Activated naive CD8-positive, alpha-beta T cell treated with anti-CD3 and anti-CD28 coated beads, Interleukin-2, amount 50 U/mL, for 16 hours (primary cell): Measurements from ENCODE around the gene SLC23A2.

Experiments used
- DNase-seq: peaks from one replicate; pipeline ENCODE4 v3.0.0-alpha.2; 2020; ENCODE audit warnings: low read depth, low spot score

The SLC23A2 gene

GRCh38 chr20:4966826-4967751, 34.2 kb downstream of the SLC23A2 start:
- no peak for DNase-seq

DNA sequence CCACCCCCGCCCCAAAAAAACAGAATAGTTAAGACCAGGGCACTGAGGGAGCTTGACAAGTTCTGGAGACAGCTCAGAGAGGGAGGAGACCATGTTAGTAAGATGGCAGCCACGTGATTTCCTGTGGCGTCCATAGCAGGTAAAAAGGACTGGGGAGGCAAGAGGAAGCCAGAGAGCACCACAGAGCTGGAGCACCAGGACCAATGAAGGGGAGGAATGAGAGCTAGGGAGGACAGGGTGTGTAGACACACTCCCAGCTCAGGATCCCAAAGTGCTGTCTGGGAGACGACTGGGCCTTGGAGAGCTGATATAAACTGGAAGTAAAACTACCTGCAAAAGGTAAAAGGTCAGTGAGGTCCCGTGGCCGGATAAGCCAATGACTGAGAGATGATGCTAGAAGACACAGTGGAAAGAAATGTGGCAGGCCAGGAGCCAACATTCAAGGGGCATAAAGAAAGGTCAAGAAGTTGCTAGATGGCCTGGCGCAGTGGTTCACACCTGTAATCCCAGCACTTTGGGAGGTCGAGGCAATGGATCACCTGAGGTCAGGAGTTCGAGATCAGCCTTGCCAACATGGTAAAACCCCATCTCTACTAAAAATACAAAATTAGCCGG, 39.0 kb downstream of the SLC23A2 start:
- DNase-seq: no peak

DNA sequence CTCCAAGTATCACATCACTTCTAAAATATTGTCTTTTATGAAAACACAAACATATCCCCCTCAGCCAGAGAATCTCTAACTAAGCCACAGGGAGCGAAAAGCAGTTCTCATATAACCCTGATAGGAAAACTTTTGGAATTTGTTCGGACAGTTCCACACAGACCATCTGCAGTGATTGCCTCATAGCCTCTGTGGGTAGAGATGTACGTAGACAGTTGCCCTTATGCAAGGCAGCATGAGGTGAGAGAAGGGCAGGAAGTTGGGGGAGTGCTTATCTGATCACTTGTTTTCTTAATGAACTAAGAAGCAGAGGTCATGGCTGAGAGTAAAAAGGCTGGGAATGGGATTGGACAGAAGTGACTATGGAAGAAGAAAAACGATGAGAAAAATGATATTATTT, 39.6 kb downstream of the SLC23A2 start:
- DNase-seq: no peak

DNA sequence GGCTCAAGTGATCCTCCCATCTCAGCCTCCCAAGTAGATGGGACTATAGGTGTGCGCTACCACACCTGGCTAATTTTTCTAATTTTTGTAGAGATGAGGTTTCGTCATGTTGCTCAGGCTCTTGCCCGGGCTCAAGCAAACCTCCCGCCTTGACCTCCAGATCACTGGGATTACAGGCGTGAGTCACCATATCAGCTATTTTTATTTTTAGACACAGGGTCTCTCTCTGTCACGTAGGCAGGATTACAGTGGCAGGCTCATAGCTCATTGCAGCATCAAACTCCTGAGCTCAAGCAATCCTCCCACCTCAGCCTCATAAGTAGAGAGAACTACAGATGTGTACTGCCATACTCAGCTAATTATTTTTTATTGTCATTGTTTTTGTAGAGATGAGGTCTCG, 41.7 kb downstream of the SLC23A2 start:
- DNase-seq: no peak

DNA sequence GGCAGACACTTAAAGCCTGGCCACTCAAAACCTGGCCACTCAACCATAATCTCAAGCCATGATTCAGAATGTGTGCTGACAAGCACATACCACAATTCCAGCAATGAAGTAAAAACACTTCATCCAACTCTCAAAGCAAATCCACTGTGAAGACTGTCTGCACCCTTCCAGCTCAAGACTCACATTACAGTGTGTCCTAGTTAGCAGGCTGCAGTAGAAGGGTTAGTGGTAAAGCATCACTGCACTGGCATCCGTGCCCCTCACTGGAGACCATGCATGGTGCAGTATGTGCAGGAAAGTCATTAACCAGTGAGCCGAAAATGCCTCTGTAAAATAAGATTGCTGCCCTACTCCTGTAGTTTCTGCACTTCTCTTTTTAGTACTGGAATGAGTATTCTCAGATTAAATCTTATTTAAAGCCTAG, 43.4 kb downstream of the SLC23A2 start:
- no peak for DNase-seq

DNA sequence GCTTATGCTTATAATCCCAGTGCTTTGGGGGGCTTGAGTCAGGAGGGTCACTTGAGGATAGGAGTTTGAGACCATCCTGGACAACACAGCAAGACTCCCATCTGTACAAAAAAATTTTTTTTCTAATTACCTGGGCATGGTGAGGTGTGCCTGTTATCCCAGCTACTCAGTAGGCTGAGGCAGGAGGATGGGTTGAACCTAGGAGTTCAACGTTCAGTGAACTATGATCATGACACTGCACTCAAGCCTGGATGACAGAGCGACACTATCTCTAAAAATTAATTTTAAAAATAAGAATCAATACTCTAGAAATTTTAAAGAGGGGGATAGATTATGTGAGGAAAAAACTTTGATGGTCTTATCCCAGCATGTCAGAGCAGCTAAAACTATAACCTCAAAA, 44.1 kb downstream of the SLC23A2 start:
- no peak for DNase-seq

GRCh38 chr20:4956200-4956810, 45.0 kb downstream of the SLC23A2 start:
- DNase-seq: no peak

- DNase-seq: no peak
Observed at GRCh38 chr20:4953881-4954280, 47.4 kb downstream of the SLC23A2 start.

GRCh38 chr20:4952229-4952628, 49.1 kb downstream of the SLC23A2 start:
- DNase-seq: no peak

GRCh38 chr20:4951299-4951698, 50.0 kb downstream of the SLC23A2 start:
- DNase-seq: no peak

- DNase-seq: no peak
Observed at GRCh38 chr20:4950841-4951240, 50.5 kb downstream of the SLC23A2 start.

GRCh38 chr20:4950437-4950836, 50.9 kb downstream of the SLC23A2 start:
- no peak for DNase-seq

GRCh38 chr20:4949833-4950178, 51.5 kb downstream of the SLC23A2 start:
- no peak for DNase-seq

- no peak for DNase-seq
Observed at GRCh38 chr20:4947817-4948559, 53.3 kb downstream of the SLC23A2 start.

- no peak for DNase-seq
Observed at GRCh38 chr20:4946986-4947385, 54.3 kb downstream of the SLC23A2 start.

GRCh38 chr20:4946585-4946984, 54.7 kb downstream of the SLC23A2 start:
- DNase-seq: no peak

GRCh38 chr20:4944518-4945313, 56.6 kb downstream of the SLC23A2 start:
- DNase-seq: no peak

- no peak for DNase-seq
Observed at GRCh38 chr20:4942331-4942730, 59.0 kb downstream of the SLC23A2 start.

DNA sequence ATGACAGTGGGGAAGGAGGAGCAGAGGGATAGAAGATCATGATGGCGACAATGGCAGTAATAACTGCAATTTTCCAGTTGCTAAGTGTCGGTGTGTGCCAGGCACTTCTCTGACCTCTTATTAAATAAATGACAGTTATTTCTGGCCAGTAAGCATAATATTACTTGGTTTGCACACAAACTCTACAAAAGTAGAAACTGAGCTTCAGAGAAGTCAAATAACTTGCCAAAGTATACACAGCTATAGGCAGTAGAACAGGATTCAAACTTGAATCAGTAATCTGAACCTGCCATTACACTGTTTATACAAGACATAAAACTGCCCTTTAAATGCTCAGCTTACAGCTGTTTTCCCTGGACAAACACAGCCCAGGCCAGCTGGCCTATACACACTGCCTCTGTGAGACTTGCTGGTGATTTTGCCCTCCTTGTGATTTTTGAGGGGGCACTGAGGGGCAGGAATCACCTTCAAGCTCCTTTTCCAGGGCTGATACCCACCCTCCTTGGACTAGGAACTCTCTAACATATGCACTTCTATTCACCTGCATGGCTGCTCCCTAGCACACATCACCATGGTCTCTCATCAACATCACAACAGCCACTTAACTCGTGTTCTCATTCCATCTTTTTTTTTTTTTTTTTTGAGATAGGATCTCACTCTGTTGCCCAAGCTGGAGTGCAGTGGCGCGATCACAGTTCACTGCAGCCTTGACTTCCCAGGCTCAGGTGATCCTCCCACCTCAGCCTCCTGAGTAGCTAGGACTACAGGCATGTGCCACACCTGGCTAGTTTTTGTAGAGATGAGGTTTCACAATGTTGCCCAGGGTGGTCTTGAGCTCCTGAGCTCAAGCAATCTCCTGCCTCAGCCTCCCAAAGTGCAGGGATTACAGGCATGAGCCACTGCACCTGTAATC, 63.6 kb downstream of the SLC23A2 start:
- no peak for DNase-seq

- DNase-seq: no peak
Observed at GRCh38 chr20:4936851-4937406, 64.4 kb downstream of the SLC23A2 start.
